ENCODE data around the gene GINS2. TPM values are rescaled to one million over a fixed set of nuclear protein-coding genes. Genes with fewer than 3 reads are reported as not detected.

The GINS2 gene
- total and polyA plus RNA-seq, 9 donors = 0.23 to 1.6 (median 1.4) TPM

- H3K27me3 ChIP-seq = no peaks in the 10 kb centered on the region
- WGBS, 3 donors = 65 to 82% (median 69%) methylated on average over 8 of the region's 8 CpGs
- H3K9me3 ChIP-seq = no peaks in the 10 kb centered on the region
- DNase-seq = no peak
- TF ChIP-seq CTCF (IDR thresholded peaks at IDR 0.05) = no peak
- TF ChIP-seq POLR2A (IDR thresholded peaks at IDR 0.05) = no peak
- TF ChIP-seq EP300 (IDR thresholded peaks at IDR 0.05) = no peak
- H3K4me1 ChIP-seq (ENCODE audit: insufficient read depth) = peaks cover 6% of the 10 kb centered on the region
- H3K36me3 ChIP-seq = no peaks in the 10 kb centered on the region
- no peak overlapping the region for H3K4me3 ChIP-seq
- intact Hi-C loops (cut with DNase I) = no loop called here
- H3K27ac ChIP-seq = no peak overlapping the region
Measured at GRCh38 chr16:85678016-85678415, 10.7 kb downstream of the GINS2 start.

- no peak overlapping the region for H3K27ac ChIP-seq
- intact Hi-C loops (cut with DNase I) = no loop called here
- no peak for TF ChIP-seq EP300 (IDR thresholded peaks at IDR 0.05)
- no peak for TF ChIP-seq POLR2A (IDR thresholded peaks at IDR 0.05)
- no peak for TF ChIP-seq CTCF (IDR thresholded peaks at IDR 0.05)
- H3K36me3 ChIP-seq = no peaks in the 10 kb centered on the region
- DNase-seq = no peak
- no peaks in the 10 kb centered on the region for H3K27me3 ChIP-seq
- no peaks in the 10 kb centered on the region for H3K9me3 ChIP-seq
- H3K4me3 ChIP-seq = no peak overlapping the region
- 82 to 89% (median 87%) methylated on average over 6 of the region's 6 CpGs for WGBS, 3 donors
- H3K4me1 ChIP-seq (ENCODE audit: insufficient read depth) = peaks cover 6% of the 10 kb centered on the region
Measured at GRCh38 chr16:85677383-85677967, 11.3 kb downstream of the GINS2 start.

GRCh38 chr16:85676466-85676865, 12.3 kb downstream of the GINS2 start:
- no peak for DNase-seq
- Histone ChIP-seq H3K27ac (no peak overlapping the region), H3K4me1 (ENCODE audit: insufficient read depth) (peaks cover 6% of the 10 kb centered on the region), H3K4me3 (no peak overlapping the region), H3K36me3 (no peaks in the 10 kb centered on the region), H3K27me3 (no peaks in the 10 kb centered on the region), H3K9me3 (no peaks in the 10 kb centered on the region)
- WGBS, 3 donors = 90 to 94% (median 94%) methylated on average over 7 of the region's 7 CpGs
- TF ChIP-seq CTCF (IDR thresholded peaks at IDR 0.05) (no peak), POLR2A (IDR thresholded peaks at IDR 0.05) (no peak), EP300 (IDR thresholded peaks at IDR 0.05) (no peak)
- intact Hi-C loops (cut with DNase I) = no loop called here

GRCh38 chr16:85675251-85675874, 13.4 kb downstream of the GINS2 start:
- H3K27me3 ChIP-seq = no peaks in the 10 kb centered on the region
- 62 to 68% (median 66%) methylated on average over 4 of the region's 4 CpGs for WGBS, 3 donors
- H3K4me1 ChIP-seq (ENCODE audit: insufficient read depth) = peaks cover 6% of the 10 kb centered on the region
- H3K27ac ChIP-seq = no peak overlapping the region
- peak in 1 of 5 donors; percentile 5 for DNase-seq
- intact Hi-C loops (cut with DNase I) = no loop called here
- H3K4me3 ChIP-seq = no peak overlapping the region
- no peaks in the 10 kb centered on the region for H3K36me3 ChIP-seq
- H3K9me3 ChIP-seq = no peaks in the 10 kb centered on the region
- peak in 1 of 3 donors; percentile 19 for TF ChIP-seq CTCF (IDR thresholded peaks at IDR 0.05)
- no peak for TF ChIP-seq POLR2A (IDR thresholded peaks at IDR 0.05)
- TF ChIP-seq EP300 (IDR thresholded peaks at IDR 0.05) = no peak

Data from ovary (tissue), 9 donors.